ENCODE measurements around the gene DIPK1C.

DNA sequence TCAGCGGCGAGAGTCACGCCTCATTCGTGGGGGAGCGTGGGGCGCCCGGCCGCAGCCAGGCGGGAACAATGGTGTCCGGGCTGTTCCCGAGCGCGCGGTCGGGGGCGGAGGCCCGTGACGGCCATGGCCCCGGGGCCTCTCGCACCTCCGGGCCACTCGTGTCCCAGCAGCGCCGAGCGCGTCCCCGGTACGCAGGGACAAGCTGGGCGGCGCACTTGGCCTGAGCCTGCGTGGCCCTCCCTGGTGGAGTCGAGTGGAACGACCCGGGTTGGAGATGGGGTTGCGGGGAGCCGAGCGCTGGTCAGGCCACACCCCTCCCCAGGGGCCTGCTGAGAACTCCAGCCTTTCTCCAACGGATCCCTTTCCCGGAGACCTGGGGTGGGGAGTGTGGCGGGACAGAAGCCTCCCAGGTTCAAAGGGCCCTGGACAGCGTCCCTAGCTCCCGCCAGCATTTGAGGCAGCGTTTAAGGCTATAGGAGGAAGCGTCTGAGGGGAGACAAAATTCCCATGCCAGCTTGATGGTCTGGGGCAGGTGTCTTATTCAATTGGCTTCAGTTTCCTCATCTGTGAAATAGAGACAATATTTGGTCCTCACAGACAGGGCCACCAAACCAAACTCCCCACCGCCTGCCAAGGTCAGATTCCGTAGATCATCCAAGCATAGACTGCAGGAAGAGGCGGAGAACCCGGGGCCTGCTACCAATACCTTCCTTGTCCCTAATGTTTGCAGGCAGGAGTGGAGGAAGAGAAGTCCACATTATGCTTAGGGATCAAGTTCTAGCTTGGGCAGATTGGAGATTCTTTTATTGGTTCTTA lies 39.6 kb upstream of the DIPK1C start:
- TF ChIP-seq POLR2A (IDR thresholded peaks at IDR 0.05) = peak in 1 of 3 donors; percentile 24
- TF ChIP-seq, protein P1, sequence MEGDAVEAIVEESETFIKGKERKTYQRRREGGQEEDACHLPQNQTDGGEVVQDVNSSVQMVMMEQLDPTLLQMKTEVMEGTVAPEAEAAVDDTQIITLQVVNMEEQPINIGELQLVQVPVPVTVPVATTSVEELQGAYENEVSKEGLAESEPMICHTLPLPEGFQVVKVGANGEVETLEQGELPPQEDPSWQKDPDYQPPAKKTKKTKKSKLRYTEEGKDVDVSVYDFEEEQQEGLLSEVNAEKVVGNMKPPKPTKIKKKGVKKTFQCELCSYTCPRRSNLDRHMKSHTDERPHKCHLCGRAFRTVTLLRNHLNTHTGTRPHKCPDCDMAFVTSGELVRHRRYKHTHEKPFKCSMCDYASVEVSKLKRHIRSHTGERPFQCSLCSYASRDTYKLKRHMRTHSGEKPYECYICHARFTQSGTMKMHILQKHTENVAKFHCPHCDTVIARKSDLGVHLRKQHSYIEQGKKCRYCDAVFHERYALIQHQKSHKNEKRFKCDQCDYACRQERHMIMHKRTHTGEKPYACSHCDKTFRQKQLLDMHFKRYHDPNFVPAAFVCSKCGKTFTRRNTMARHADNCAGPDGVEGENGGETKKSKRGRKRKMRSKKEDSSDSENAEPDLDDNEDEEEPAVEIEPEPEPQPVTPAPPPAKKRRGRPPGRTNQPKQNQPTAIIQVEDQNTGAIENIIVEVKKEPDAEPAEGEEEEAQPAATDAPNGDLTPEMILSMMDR (IDR thresholded peaks at IDR 0.05) = peak in 5 of 7 experiments; percentile 13 to 39 (median 23)
